GM12875 (cell line): ENCODE data around the gene AGPAT2.

Source experiments
- H3K4me3 ChIP-seq: one replicate; pipeline ENCODE4 v1.5.1; 2011; ENCODE audit warnings: low read depth, low read length, control low read depth
- TF ChIP-seq, protein P1 (sequence below): IDR thresholded peaks from 2 replicates; pipeline ENCODE4 v1.5.1; 2011; ENCODE audit warnings: low read depth, mild to moderate bottlenecking, control low read depth, inconsistent platforms, low read length, moderate library complexity, borderline replicate concordance; ENCODE audit not compliant: insufficient read depth

AGPAT2 gene

DNA sequence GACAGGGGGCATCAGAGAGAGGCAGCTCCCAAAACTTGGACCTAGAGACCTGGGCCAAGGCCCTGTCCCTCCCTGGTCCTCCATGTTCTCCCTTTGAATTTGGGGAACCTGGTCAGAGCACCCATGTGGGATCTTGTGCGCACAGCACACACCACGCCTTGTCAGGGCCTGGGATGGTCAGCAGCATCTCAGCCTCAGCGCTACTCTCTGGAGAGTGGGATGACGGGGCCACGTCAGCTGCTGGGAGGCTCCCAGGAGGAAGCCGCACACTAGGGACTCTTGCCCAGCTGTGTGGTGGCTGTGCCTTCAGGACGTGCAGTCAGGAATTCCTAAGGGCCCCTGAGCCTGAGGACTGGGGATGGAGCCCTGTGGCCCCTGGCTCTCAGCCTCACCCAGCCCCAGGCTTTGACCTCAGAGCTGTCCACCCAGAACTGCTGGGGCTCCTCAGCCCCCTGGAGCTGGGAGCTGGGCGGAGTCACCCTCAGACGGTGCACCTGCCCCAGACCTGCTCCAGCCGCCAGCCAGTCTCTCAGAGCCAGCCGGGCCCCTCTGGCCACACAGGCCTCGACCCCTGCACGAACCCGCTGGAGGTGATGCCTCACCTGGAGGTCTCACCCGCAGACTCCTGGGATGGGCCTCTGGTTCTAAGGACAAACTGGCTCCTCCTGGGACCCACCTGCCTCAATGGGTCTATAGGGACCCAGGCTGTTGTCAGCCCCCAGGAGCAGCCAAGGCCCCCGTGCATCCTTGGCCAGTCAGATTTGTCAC lies 62.9 kb downstream of the AGPAT2 start:
- H3K4me3 ChIP-seq, result no peak overlapping the region
- TF ChIP-seq, protein P1, sequence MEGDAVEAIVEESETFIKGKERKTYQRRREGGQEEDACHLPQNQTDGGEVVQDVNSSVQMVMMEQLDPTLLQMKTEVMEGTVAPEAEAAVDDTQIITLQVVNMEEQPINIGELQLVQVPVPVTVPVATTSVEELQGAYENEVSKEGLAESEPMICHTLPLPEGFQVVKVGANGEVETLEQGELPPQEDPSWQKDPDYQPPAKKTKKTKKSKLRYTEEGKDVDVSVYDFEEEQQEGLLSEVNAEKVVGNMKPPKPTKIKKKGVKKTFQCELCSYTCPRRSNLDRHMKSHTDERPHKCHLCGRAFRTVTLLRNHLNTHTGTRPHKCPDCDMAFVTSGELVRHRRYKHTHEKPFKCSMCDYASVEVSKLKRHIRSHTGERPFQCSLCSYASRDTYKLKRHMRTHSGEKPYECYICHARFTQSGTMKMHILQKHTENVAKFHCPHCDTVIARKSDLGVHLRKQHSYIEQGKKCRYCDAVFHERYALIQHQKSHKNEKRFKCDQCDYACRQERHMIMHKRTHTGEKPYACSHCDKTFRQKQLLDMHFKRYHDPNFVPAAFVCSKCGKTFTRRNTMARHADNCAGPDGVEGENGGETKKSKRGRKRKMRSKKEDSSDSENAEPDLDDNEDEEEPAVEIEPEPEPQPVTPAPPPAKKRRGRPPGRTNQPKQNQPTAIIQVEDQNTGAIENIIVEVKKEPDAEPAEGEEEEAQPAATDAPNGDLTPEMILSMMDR, result no peak

DNA sequence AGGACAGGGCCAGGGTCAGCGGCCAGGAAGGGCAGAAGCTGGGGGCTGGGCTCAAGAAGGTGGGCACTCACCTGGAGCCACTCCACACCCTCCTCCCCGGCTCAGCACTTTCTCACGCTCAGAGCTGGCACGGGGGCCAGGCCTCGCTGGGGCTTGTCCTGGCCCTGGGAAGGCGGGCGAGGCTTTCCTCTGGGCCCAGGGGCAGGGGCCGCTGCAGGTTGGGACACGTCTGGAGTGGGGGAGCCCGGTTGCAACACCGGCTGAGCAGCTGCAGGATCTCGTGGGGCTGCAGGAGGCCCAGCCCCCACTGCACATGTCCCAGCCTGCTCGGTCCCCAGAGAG lies 63.4 kb downstream of the AGPAT2 start:
- TF ChIP-seq, protein P1, result no peak
- H3K4me3 ChIP-seq, result no peak overlapping the region
